ENCODE results near the gene PGBD5.

Gene PGBD5

DNA sequence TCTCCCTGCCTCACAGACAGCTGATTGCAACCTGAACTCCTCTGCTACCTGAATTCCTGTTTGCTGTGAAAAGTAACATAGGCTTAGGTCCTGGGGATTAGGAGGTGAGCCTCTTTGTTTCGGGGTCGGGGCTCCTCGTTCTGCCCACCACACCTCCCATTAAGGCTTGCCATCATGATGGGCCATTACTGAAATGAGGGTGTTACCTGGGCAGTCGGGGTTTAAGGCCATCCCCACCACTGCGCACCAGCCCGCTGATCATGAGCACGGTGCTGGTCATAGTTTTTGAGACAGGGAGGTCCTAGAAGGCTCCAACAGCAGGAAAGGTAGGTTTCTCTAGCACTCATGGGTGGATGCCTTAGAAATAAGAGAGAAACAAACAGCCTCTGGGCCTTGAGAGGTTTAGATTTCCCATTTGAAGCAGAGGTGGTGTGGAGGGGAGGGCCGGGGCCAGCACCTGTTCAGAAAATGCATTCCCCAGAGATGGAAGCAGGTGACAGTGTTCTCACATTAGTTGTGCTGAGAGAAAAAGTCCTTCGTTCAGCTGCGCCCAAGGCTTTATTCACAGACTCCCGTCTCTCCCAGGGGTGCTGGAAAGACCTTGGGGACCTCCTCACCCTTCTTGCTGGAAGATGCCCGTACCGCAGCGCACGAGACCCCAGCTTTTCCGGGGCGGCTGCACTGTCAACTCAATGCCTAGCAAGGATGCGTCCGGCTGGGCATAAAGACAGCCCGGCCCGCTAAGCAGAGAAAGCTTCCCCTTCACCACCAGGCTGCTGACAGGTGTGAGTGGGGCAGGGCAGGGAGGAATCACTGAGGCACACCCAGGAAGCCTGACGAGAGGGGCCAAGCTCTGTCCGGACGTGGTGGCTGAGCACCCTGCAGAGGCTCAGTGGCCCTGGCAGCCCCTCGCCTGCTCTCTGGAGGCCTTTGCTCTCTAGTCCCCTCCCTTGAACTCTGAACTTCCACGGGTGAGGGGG is 125.5 kb downstream of the PGBD5 start:
- H3K4me3 ChIP-seq, result no peak overlapping the region
- DNase-seq, result no peak
- intact Hi-C loops (cut with DNase I; ENCODE audit: low total_unique reads), result loop anchor here (10.0 kb wide), 1 partner anchor 96 kb away; no protein-coding TSS in a partner anchor
- H3K4me1 ChIP-seq, result no peaks in the 10 kb centered on the region
- TF ChIP-seq, protein P1, sequence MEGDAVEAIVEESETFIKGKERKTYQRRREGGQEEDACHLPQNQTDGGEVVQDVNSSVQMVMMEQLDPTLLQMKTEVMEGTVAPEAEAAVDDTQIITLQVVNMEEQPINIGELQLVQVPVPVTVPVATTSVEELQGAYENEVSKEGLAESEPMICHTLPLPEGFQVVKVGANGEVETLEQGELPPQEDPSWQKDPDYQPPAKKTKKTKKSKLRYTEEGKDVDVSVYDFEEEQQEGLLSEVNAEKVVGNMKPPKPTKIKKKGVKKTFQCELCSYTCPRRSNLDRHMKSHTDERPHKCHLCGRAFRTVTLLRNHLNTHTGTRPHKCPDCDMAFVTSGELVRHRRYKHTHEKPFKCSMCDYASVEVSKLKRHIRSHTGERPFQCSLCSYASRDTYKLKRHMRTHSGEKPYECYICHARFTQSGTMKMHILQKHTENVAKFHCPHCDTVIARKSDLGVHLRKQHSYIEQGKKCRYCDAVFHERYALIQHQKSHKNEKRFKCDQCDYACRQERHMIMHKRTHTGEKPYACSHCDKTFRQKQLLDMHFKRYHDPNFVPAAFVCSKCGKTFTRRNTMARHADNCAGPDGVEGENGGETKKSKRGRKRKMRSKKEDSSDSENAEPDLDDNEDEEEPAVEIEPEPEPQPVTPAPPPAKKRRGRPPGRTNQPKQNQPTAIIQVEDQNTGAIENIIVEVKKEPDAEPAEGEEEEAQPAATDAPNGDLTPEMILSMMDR (IDR thresholded peaks at IDR 0.05), result no peak
- H3K9me3 ChIP-seq, result no peaks in the 10 kb centered on the region
- no peak overlapping the region for H3K27ac ChIP-seq
- H3K36me3 ChIP-seq, result no peaks in the 10 kb centered on the region
- no peaks in the 10 kb centered on the region for H3K27me3 ChIP-seq

DNA sequence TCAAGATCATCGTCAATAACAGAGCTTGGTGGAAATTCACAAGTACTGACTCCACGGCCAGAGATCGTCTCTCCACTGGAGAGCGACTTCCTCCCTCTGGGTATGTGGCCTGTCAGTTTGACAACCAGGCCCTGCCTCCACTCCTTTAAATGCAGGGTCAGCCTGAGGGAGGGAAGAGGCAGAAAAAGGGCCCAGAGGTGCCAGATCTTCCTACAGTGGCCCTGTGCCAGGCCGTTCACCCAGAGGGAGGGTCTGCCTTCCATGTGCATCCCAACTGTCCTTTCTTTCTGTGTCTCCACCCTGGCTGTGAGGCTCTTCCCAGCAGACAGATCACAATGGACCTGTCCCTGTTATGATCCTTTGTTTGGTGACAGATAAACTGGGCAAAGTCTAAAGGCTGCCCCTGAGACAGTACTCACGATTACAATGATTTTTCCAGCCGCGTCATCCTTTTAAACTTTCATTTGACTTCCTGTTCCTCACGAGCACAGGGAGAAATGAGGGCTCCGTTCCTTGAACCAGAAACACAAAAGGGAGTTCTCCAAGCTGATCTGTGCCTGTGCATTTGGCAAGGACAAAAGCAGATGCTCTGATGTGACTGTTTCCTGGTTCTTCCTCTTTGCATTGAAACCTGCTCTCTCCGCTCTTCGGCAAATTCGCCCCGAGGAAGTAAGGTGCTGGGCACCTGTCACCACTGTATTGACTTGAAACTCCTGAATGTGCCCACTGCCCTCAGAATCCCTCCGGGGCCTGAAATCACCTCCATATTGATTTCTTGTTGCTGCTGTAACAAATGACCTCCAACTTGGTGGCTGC is 126.7 kb downstream of the PGBD5 start:
- H3K4me1 ChIP-seq, result no peaks in the 10 kb centered on the region
- H3K27me3 ChIP-seq, result no peaks in the 10 kb centered on the region
- H3K27ac ChIP-seq, result no peak overlapping the region
- H3K9me3 ChIP-seq, result no peaks in the 10 kb centered on the region
- TF ChIP-seq, protein P1 (IDR thresholded peaks at IDR 0.05), result no peak
- H3K4me3 ChIP-seq, result no peak overlapping the region
- no peaks in the 10 kb centered on the region for H3K36me3 ChIP-seq
- intact Hi-C loops (cut with DNase I; ENCODE audit: low total_unique reads), result loop anchor here (10.0 kb wide), 1 partner anchor 95 kb away; no protein-coding TSS in a partner anchor
- DNase-seq, result peak in 1 of 2 donors; percentile 17

DNA sequence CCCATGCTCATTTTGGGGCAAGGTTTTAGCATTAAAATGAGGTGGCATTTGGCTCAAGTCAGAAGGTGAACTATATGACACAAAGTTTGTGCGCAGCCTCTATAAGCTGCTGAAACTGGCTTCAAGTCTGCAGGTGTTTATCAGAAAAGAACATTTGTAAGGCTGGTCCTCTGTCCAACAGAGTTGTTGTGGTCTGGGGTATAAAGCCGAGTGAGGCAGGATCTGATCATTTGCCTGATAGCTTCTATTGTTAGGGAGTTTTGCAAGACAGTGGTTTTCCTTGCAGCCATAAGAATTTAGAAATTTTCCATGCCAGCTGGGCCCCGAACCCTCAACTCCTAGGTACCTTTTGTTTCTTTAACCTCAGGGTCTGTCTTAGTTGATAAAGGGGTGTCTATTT is 130.8 kb downstream of the PGBD5 start:
- TF ChIP-seq, protein P1 (IDR thresholded peaks at IDR 0.05), result no peak
- Histone ChIP-seq H3K27me3 (no peaks in the 10 kb centered on the region), H3K4me3 (no peak overlapping the region), H3K27ac (no peak overlapping the region), H3K4me1 (no peaks in the 10 kb centered on the region), H3K36me3 (no peaks in the 10 kb centered on the region), H3K9me3 (no peaks in the 10 kb centered on the region)
- no peak for DNase-seq
- intact Hi-C loops (cut with DNase I; ENCODE audit: low total_unique reads), result no loop called here

DNA sequence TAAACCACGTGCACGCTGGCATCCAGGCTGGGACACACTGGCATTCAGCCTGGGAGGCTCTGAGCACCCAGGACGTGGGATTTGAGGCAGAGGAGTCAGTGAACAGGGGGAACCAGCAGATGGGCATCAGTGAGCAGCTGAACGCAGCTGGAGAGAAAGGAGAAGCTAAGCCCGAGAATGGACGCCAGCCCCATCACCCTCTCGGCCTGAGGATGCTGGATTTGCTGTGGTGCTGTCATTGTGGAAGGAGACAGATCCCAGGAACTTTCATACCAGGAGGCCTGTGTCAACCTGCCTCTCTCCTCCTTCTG is 132.8 kb downstream of the PGBD5 start:
- no peak for DNase-seq
- Histone ChIP-seq H3K9me3 (no peaks in the 10 kb centered on the region), H3K27me3 (no peaks in the 10 kb centered on the region), H3K36me3 (no peaks in the 10 kb centered on the region), H3K4me3 (no peak overlapping the region), H3K4me1 (no peaks in the 10 kb centered on the region), H3K27ac (no peak overlapping the region)
- intact Hi-C loops (cut with DNase I; ENCODE audit: low total_unique reads), result no loop called here
- TF ChIP-seq, protein P1 (IDR thresholded peaks at IDR 0.05), result no peak

DNA sequence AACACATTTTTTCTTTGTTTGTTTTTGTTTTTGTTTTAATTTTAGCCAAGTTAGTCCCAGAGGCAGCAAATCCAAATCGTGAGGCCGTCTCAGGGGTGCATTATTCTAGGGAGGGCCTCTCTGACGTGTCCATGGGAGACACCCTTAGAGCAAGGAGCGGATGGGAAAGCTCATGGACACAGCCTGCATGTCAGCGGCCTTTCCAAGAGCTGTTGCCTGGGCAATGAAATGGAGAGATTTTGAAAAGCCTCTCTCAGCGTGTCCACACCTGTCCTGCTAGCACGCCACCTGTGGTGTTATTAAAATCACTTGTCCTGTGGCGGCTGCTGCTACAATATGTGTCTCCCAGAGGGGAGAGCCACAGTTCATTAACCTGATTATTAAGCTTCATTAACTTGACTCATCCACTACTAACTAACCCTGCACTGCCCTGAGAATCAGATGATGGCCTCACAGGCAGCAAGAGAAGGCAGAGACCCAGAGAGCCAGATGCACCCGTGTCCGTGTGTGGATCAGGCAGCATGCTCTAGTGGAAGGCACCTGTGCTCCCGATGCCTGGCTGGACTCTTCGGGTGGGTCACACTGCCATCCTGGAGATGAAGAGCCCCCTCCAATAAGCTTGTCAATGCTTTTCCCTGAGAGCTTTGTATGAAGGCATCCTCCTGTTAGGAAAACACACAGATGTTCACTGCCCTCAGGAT is 133.3 kb downstream of the PGBD5 start:
- no peaks in the 10 kb centered on the region for H3K4me1 ChIP-seq
- peak; percentile 10 to 35 for DNase-seq
- no peak overlapping the region for H3K27ac ChIP-seq
- intact Hi-C loops (cut with DNase I; ENCODE audit: low total_unique reads), result no loop called here
- no peaks in the 10 kb centered on the region for H3K9me3 ChIP-seq
- no peaks in the 10 kb centered on the region for H3K36me3 ChIP-seq
- no peak overlapping the region for H3K4me3 ChIP-seq
- TF ChIP-seq, protein P1 (IDR thresholded peaks at IDR 0.05), result no peak
- H3K27me3 ChIP-seq, result no peaks in the 10 kb centered on the region
